H1 (cell line): ENCODE results near the gene HILPDA. TPM values are rescaled to one million over a fixed set of nuclear protein-coding genes. Genes with fewer than 3 reads are reported as not detected.

ENCODE experiments used
- CTCF ChIA-PET: fragments of 300-600 bp; sonication (Branson Sonifier 250); formaldehyde crosslinking; loops from one replicate; lab custom pipeline; 2021; ENCODE audit not compliant: partially characterized antibody; lab: Charles Lee
- POLR2A ChIA-PET: fragments of 300-600 bp; sonication (Branson Sonifier 250); formaldehyde crosslinking; loops from one replicate; lab custom pipeline; 2021; ENCODE audit warnings: inconsistent platforms; ENCODE audit not compliant: partially characterized antibody; lab: Charles Lee
- DNase-seq, 2 experiments: peaks; one replicate each; pipeline versions ENCODE4 v3.0.0 to v3.0.0-alpha.2; 2010 to 2022; ENCODE audit warnings: low spot score in 2 of 2, low read depth in 1 of 2, mixed read lengths in 1 of 2
- FAIRE-seq: peaks from 2 replicates; lab custom pipeline; 2011; peaks lifted over from hg19 to GRCh38; lab: Jason Lieb, UNC
- H2AFZ ChIP-seq: 2 replicates; pipeline ENCODE4 v1.8.1; 2012; ENCODE audit warnings: low read length, inconsistent platforms
- H2AK5ac ChIP-seq: 2 replicates; pipeline ENCODE4 v1.6.1; 2013; ENCODE audit warnings: low read depth, low read length
- H2BK120ac ChIP-seq: replicated peaks from 2 replicates; pipeline ENCODE3; 2013; ENCODE audit warnings: low read depth, low read length, inconsistent platforms
- H2BK12ac ChIP-seq: 2 replicates; pipeline ENCODE4 v1.6.1; 2013; ENCODE audit warnings: low read depth, low read length
- H2BK15ac ChIP-seq: 2 replicates; pipeline ENCODE4 v1.6.1; 2013; ENCODE audit warnings: low read length
- H2BK20ac ChIP-seq: 2 replicates; pipeline ENCODE4 v1.6.1; 2013; ENCODE audit warnings: low read length
- H2BK5ac ChIP-seq: 2 replicates; pipeline ENCODE4 v1.6.1; 2013; ENCODE audit warnings: low read depth, low read length
- H3K14ac ChIP-seq: 2 replicates; pipeline ENCODE4 v1.6.1; 2013; ENCODE audit warnings: inconsistent platforms; ENCODE audit not compliant: insufficient read length
- H3K18ac ChIP-seq: 2 replicates; pipeline ENCODE4 v1.6.1; 2013; ENCODE audit warnings: low read length; ENCODE audit errors: extremely low read depth
- H3K23ac ChIP-seq: 2 replicates; pipeline ENCODE4 v1.6.1; 2013; ENCODE audit warnings: inconsistent platforms; ENCODE audit not compliant: insufficient read length
- H3K23me2 ChIP-seq: 2 replicates; pipeline ENCODE4 v1.6.1; 2013; ENCODE audit warnings: low read depth, low read length
- H3K27ac ChIP-seq: 2 replicates; pipeline ENCODE4 v1.6.1; 2011; ENCODE audit warnings: low read depth, low read length, inconsistent platforms
- H3K27me3 ChIP-seq, 4 experiments: replicated peaks in 1 of 4; 1 replicate in 1 of 4; 2 replicates in 3 of 4; pipeline versions ENCODE4 v1.6.1 to v1.8.1; 2011 to 2013; ENCODE audit warnings: low read length in 3 of 4, mild to moderate bottlenecking in 3 of 4, inconsistent platforms in 2 of 4, mixed read lengths in 2 of 4, moderate library complexity in 1 of 4; ENCODE audit not compliant: control insufficient read depth in 3 of 4, insufficient read depth in 3 of 4; ENCODE audit errors: extremely low read depth in 1 of 4
- H3K36me3 ChIP-seq, 4 experiments: 2 replicates each; pipeline versions ENCODE4 v1.6.1 to v1.8.1; 2011 to 2013; ENCODE audit warnings: mild to moderate bottlenecking in 4 of 4, low read length in 3 of 4, moderate library complexity in 2 of 4, control low read depth in 1 of 4, inconsistent platforms in 1 of 4; ENCODE audit not compliant: insufficient read depth in 4 of 4, control insufficient read depth in 2 of 4
- H3K4ac ChIP-seq: replicated peaks from 2 replicates; pipeline ENCODE3; 2013; ENCODE audit warnings: low read length, low read depth, mixed read lengths, inconsistent platforms; ENCODE audit not compliant: insufficient read length
- H3K4me1 ChIP-seq, 4 experiments: replicated peaks in 1 of 4; 1 replicate in 1 of 4; 2 replicates in 3 of 4; pipeline versions ENCODE4 v1.6.1 to v1.8.1; 2011 to 2013; ENCODE audit warnings: low read length in 3 of 4, inconsistent platforms in 2 of 4, mixed read lengths in 1 of 4; ENCODE audit not compliant: insufficient read depth in 4 of 4, control insufficient read depth in 3 of 4
- H3K4me2 ChIP-seq, 2 experiments: 2 replicates each; pipeline versions ENCODE4 v1.6.1 to v1.8.1; 2011 to 2013; ENCODE audit warnings: low read depth in 2 of 2, low read length in 2 of 2, control low read depth in 1 of 2, inconsistent platforms in 1 of 2, mild to moderate bottlenecking in 1 of 2; ENCODE audit not compliant: insufficient read depth in 1 of 2
- H3K4me3 ChIP-seq, 4 experiments: fragments of 200-600, 300-600 bp in 1 of 4; sonication (generic), shearing (Covaris generic), sonication (Bioruptor Twin) in 1 of 4; 2 replicates each; pipeline versions ENCODE4 v1.5.1 to v1.8.1; 2011 to 2016; ENCODE audit warnings: low read length in 4 of 4, low read depth in 3 of 4, control low read depth in 2 of 4, inconsistent platforms in 2 of 4, mild to moderate bottlenecking in 2 of 4, mixed read lengths in 1 of 4, moderate library complexity in 1 of 4; ENCODE audit not compliant: insufficient read depth in 2 of 4; ENCODE audit errors: extremely low read depth in 1 of 4
- H3K56ac ChIP-seq: replicated peaks from 2 replicates; pipeline ENCODE3; 2013; ENCODE audit warnings: low read depth, mild to moderate bottlenecking, mixed read lengths, low read length, inconsistent platforms; ENCODE audit not compliant: insufficient read length
- H3K79me1 ChIP-seq: 2 replicates; pipeline ENCODE4 v1.6.1; 2013; ENCODE audit warnings: low read depth, low read length, control low read depth
- H3K79me2 ChIP-seq, 2 experiments: 2 replicates each; pipeline versions ENCODE4 v1.6.1 to v1.8.1; 2012 to 2013; ENCODE audit warnings: low read length in 2 of 2, mild to moderate bottlenecking in 2 of 2, inconsistent platforms in 1 of 2; ENCODE audit not compliant: insufficient read depth in 2 of 2, control insufficient read depth in 1 of 2
- H3K9ac ChIP-seq, 4 experiments: replicated peaks in 1 of 4; 1 replicate in 1 of 4; 2 replicates in 3 of 4; pipeline versions ENCODE4 v1.6.1 to v1.8.1; 2011 to 2013; ENCODE audit warnings: low read depth in 3 of 4, low read length in 3 of 4, control low read depth in 2 of 4, mild to moderate bottlenecking in 2 of 4, moderate library complexity in 2 of 4, inconsistent platforms in 1 of 4; ENCODE audit errors: extremely low read depth in 1 of 4
- H3K9me3 ChIP-seq, 2 experiments: 2 replicates each; pipeline versions ENCODE4 v1.6.1 to v1.8.1; 2012 to 2013; ENCODE audit warnings: mild to moderate bottlenecking in 2 of 2, moderate library complexity in 2 of 2, control low read depth in 1 of 2, inconsistent platforms in 1 of 2, low read depth in 1 of 2, low read length in 1 of 2, mixed read lengths in 1 of 2; ENCODE audit not compliant: insufficient read depth in 2 of 2
- H4K20me1 ChIP-seq, 2 experiments: replicated peaks in 1 of 2; 2 replicates each; pipeline versions ENCODE3 to v1.8.1; 2011 to 2013; ENCODE audit warnings: inconsistent platforms in 2 of 2, low read length in 2 of 2, mild to moderate bottlenecking in 1 of 2; ENCODE audit not compliant: insufficient read depth in 2 of 2, control insufficient read depth in 1 of 2
- H4K5ac ChIP-seq: 2 replicates; pipeline ENCODE4 v1.6.1; 2013; ENCODE audit warnings: low read length, low read depth, mixed read lengths, inconsistent platforms; ENCODE audit not compliant: insufficient read length
- H4K8ac ChIP-seq: 2 replicates; pipeline ENCODE4 v1.8.0; 2013; ENCODE audit warnings: mild to moderate bottlenecking, moderate library complexity, low read length, inconsistent platforms; ENCODE audit not compliant: insufficient read depth; ENCODE audit errors: extremely low read depth
- H4K91ac ChIP-seq: replicated peaks from 2 replicates; pipeline ENCODE3; 2013; ENCODE audit warnings: low read length, mixed read lengths, inconsistent platforms; ENCODE audit not compliant: insufficient read length
- CBX8 ChIP-seq: fragments of 300-800, 300-1000 bp; sonication (generic); IDR thresholded peaks from 2 replicates; pipeline ENCODE4 v1.7.1; 2016; ENCODE audit warnings: low read depth, low read length, borderline replicate concordance
- CTBP2 ChIP-seq: IDR thresholded peaks from 2 replicates; pipeline ENCODE4 v1.7.0; 2011; ENCODE audit warnings: borderline replicate concordance, mild to moderate bottlenecking, moderate library complexity, mixed read lengths, low read length; ENCODE audit not compliant: insufficient read depth, insufficient read length
- FOSL1 ChIP-seq: IDR thresholded peaks from 2 replicates; pipeline ENCODE4 v1.6.1; 2011; ENCODE audit warnings: mild to moderate bottlenecking, low read depth, low read length, moderate library complexity; ENCODE audit not compliant: insufficient read depth
- JUN ChIP-seq: IDR thresholded peaks from 2 replicates; pipeline ENCODE4 v1.6.1; 2011; ENCODE audit warnings: low read depth, mild to moderate bottlenecking, improper control_type of control experiment, low read length
- KDM5A ChIP-seq: fragments of 200-600 bp; IDR thresholded peaks from 2 replicates; pipeline ENCODE4 v1.7.1; 2012; ENCODE audit warnings: mild to moderate bottlenecking, low read length, inconsistent platforms, mixed read lengths
- PHF8 ChIP-seq: fragments of 200-600 bp; sonication (generic); conservative IDR thresholded peaks from 2 replicates; pipeline ENCODE4 v1.7.1; 2012; ENCODE audit warnings: low read depth, mild to moderate bottlenecking, inconsistent platforms, low read length, moderate library complexity
- POLR2A ChIP-seq, 2 experiments: IDR thresholded peaks; 1 replicate in 1 of 2; 2 replicates in 1 of 2; pipeline ENCODE4 v1.6.1; 2011; ENCODE audit warnings: low read depth in 2 of 2, low read length in 2 of 2, mild to moderate bottlenecking in 2 of 2; ENCODE audit errors: control extremely low read depth in 1 of 2
- RXRA ChIP-seq: IDR thresholded peaks from 2 replicates; pipeline ENCODE4 v1.6.1; 2011; ENCODE audit warnings: low read depth, mild to moderate bottlenecking, low read length, moderate library complexity; ENCODE audit not compliant: insufficient read depth
- SAP30 ChIP-seq: fragments of 300-600 bp; sonication (generic); IDR thresholded peaks from 2 replicates; pipeline ENCODE4 v1.7.1; 2012; ENCODE audit warnings: low read length, moderate library complexity, mild to moderate bottlenecking, inconsistent platforms; ENCODE audit not compliant: insufficient read depth, insufficient replicate concordance
- SUZ12 ChIP-seq: fragments of 200-600 bp; sonication (generic); IDR thresholded peaks from 2 replicates; pipeline ENCODE4 v1.6.1; 2012; ENCODE audit warnings: mild to moderate bottlenecking, inconsistent platforms, low read length, moderate library complexity, mixed read lengths
- WGBS, 2 experiments: shearing (Covaris generic) in 1 of 2; methylation state at CpG; one replicate each; pipeline versions ENCODE4 v1.1.6 to v1.1.7; 2013 to 2015; ENCODE audit warnings: low lambda C conversion rate in 2 of 2, mixed read lengths in 2 of 2, inconsistent platforms in 1 of 2, low coverage in 1 of 2, missing lambda C conversion rate in 1 of 2; ENCODE audit not compliant: insufficient replicate concordance in 2 of 2, insufficient coverage in 1 of 2, insufficient read length in 1 of 2; ENCODE audit errors: extremely low coverage in 1 of 2, missing lambda C conversion rate in 1 of 2; 5-methylcytosine and 5-hydroxymethylcytosine counted together
- polyA plus RNA-seq, 7 experiments: library from polyadenylated mRNA; depleted of rRNA in 3 of 7; stranded (reverse) in 5 of 7; unstranded in 2 of 7; fragments of >200 nt in 5 of 7; fragments of 200-250 nt in 2 of 7; gene quantifications; 1 replicate in 5 of 7; 2 replicates in 1 of 7; 4 replicates in 1 of 7; pipeline versions ENCODE4 v1.2.1 to v1.2.3, GENCODE V29; 2011 to 2013; ENCODE audit warnings: missing spikeins in 2 of 7, mixed read lengths in 2 of 7
- total RNA-seq: library from RNA; stranded (reverse); fragmentation: NEBNext Ultra II Directional; extraction: Animal tissue kit (Norgen Biotek cat#: 25700); gene quantifications from 2 replicates; pipeline ENCODE4 v1.2.1, GENCODE V29; 2021

HILPDA gene
- total and polyA plus RNA-seq, 2 of the 8 experiments (the other 6 are each of a cell fraction or from before 2014, with no cell fraction given), result 35.6 to 80.0 TPM

GRCh38 chr7:128442356-128442755, 13.3 kb upstream of the HILPDA start:
- Histone ChIP-seq H3K79me1 (no peaks in the 10 kb centered on the region), H3K27ac (no peak overlapping the region), H3K27me3 (no peaks in the 10 kb centered on the region), H2BK15ac (no peak overlapping the region), H3K79me2 (no peaks in the 10 kb centered on the region), H2AK5ac (no peak overlapping the region), H3K9ac (no peak overlapping the region), H2BK5ac (no peak overlapping the region), H3K56ac (no peak overlapping the region), H2BK120ac (no peak overlapping the region), H2BK20ac (no peak overlapping the region), H3K9me3 (no peaks in the 10 kb centered on the region), H4K5ac (no peak overlapping the region), H3K23ac (no peak overlapping the region), H3K36me3 (no peaks in the 10 kb centered on the region), H3K4ac (no peak overlapping the region), H4K8ac (no peak overlapping the region), H3K18ac (no peak overlapping the region), H3K4me1 (no peaks in the 10 kb centered on the region), H3K4me2 (no peak overlapping the region), H2BK12ac (no peak overlapping the region), H4K91ac (no peak overlapping the region), H3K4me3 (no peak overlapping the region), H2AFZ (no peak overlapping the region), H3K14ac (no peak overlapping the region), H3K23me2 (no peaks in the 10 kb centered on the region), H4K20me1 (no peaks in the 10 kb centered on the region)
- ChIA-PET POLR2A (no interaction called here), CTCF (interaction anchor here (0.8 to 25.2 kb wide), 3 partner anchors 13 to 41 kb away, joined by 3 to 477 read pairs (median 258); no protein-coding TSS in a partner anchor)
- FAIRE-seq (no peak), DNase-seq (no peak)
- WGBS, 2 experiments, result 95% methylated on average over 3 of the region's 3 CpGs; no CpG with 5 or more reads in 1 of the 2 experiments
- TF ChIP-seq JUN (no peak), SUZ12 (no peak), FOSL1 (no peak), POLR2A (IDR thresholded peaks at IDR 0.05; ENCODE audit: control extremely low read depth in 1 of 2, low read depth in 2 of 2, low read length in 2 of 2) (no peak), SAP30 (no peak), CBX8 (no peak), RXRA (no peak), CTBP2 (no peak), PHF8 (no peak), KDM5A (no peak)
